RWPE2 (cell line): ENCODE data around the gene SPIB.

Experiments
- ATAC-seq: fragments of 200-7000 bp; cut with Tn5 transposase; 3 replicates; pipeline ENCODE4 v1.9.1; 2021; ENCODE audit warnings: low read depth
- DNase-seq: peaks from one replicate; pipeline ENCODE4 v3.0.0-alpha.2; 2020; ENCODE audit warnings: low spot score
- H3K27ac ChIP-seq: fragments of 450-650 bp; 2 replicates; pipeline ENCODE4 v1.5.1; 2017; ENCODE audit warnings: mild to moderate bottlenecking; ENCODE audit not compliant: poor library complexity, severe bottlenecking
- H3K27me3 ChIP-seq: fragments of 250-450 bp; sonication (Bioruptor Pico); 2 replicates; pipeline ENCODE4 v1.5.1; 2021; ENCODE audit warnings: mild to moderate bottlenecking, moderate library complexity; ENCODE audit not compliant: insufficient read depth, poor library complexity, severe bottlenecking
- H3K36me3 ChIP-seq: fragments of 250-450 bp; sonication (Bioruptor Pico); 2 replicates; pipeline ENCODE4 v1.5.1; 2020; ENCODE audit warnings: low read depth, mild to moderate bottlenecking, moderate library complexity
- H3K4me1 ChIP-seq: fragments of 250-450 bp; sonication (Bioruptor Pico); 2 replicates; pipeline ENCODE4 v1.5.1; 2021; ENCODE audit warnings: mild to moderate bottlenecking, moderate library complexity; ENCODE audit not compliant: insufficient read depth, poor library complexity, severe bottlenecking
- H3K4me3 ChIP-seq: fragments of 250-450 bp; sonication (Bioruptor Pico); 2 replicates; pipeline ENCODE4 v1.5.1; 2021; ENCODE audit warnings: mild to moderate bottlenecking, moderate library complexity; ENCODE audit not compliant: severe bottlenecking
- H3K9me3 ChIP-seq: fragments of 250-450 bp; sonication (Bioruptor Pico); 2 replicates; pipeline ENCODE4 v1.5.1; 2021; ENCODE audit warnings: mild to moderate bottlenecking, moderate library complexity; ENCODE audit not compliant: severe bottlenecking
- TF ChIP-seq, protein P1 (sequence below): fragments of 450-650 bp; IDR thresholded peaks from one replicate; pipeline ENCODE4 v1.5.1; 2017; ENCODE audit warnings: mild to moderate bottlenecking, moderate library complexity; ENCODE audit not compliant: poor library complexity, severe bottlenecking

The SPIB gene

DNA sequence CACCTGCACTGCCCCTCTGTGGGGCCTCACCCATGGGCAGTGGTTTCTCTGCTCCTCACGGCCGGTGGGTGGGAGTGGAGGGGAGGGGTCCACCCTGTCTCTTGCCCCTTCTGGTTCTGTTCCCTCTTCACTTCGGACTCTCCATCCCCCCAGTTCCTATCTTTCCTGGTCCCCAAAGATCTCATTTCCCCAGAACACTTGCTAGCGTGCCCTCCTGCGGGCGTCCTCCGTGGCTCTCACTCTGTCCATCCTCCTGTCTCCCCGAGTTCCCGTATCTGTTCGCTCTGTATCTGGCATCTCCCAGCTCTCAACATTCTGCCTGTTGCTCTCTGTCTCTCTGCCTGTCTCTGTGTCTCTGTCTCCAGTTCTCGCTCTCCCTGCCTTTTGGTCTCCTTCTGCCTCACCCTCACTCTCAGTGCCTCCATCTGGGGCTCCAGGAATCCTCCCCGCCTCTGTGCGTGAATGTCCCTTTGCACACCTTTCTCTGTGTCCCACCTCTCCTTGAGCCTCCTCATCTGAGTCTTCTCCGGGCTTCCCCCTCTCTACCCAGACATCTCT lies 363 bp downstream of the SPIB start:
- Histone ChIP-seq H3K4me3 (no peak overlapping the region), H3K27me3 (peaks cover 17% of the 10 kb centered on the region), H3K4me1 (no peaks in the 10 kb centered on the region), H3K27ac (no peak overlapping the region), H3K9me3 (no peaks in the 10 kb centered on the region), H3K36me3 (peaks cover 4% of the 10 kb centered on the region; the same call in 1 of the 2 replicates)
- DNase-seq (no peak), ATAC-seq (no peak)
- TF ChIP-seq, protein P1, sequence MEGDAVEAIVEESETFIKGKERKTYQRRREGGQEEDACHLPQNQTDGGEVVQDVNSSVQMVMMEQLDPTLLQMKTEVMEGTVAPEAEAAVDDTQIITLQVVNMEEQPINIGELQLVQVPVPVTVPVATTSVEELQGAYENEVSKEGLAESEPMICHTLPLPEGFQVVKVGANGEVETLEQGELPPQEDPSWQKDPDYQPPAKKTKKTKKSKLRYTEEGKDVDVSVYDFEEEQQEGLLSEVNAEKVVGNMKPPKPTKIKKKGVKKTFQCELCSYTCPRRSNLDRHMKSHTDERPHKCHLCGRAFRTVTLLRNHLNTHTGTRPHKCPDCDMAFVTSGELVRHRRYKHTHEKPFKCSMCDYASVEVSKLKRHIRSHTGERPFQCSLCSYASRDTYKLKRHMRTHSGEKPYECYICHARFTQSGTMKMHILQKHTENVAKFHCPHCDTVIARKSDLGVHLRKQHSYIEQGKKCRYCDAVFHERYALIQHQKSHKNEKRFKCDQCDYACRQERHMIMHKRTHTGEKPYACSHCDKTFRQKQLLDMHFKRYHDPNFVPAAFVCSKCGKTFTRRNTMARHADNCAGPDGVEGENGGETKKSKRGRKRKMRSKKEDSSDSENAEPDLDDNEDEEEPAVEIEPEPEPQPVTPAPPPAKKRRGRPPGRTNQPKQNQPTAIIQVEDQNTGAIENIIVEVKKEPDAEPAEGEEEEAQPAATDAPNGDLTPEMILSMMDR, result no peak

DNA sequence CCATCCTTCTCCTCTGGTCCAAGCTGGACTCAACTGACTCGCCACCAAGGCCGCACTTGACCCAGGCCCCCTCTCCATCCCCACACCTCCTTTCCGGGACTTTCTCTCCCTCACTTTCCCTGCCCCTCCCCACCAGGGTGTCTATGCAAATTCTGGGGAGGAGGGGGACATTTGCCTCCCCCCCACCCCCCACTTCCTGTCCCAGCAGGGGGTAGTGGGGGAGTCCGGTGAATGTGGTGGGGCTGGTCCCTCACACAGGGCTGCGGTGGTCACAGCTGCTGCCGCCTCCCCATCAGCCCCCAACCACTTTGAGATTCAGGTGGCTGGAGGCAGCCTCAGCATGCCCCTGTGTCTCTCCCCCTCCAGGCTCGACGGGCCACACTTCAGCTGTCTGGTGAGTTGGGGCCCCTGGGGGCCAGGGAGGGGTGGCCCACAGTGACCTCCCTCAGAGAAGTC lies 870 bp downstream of the SPIB start:
- TF ChIP-seq, protein P1, result no peak
- H3K4me1 ChIP-seq, result no peaks in the 10 kb centered on the region
- ATAC-seq, result no peak

DNA sequence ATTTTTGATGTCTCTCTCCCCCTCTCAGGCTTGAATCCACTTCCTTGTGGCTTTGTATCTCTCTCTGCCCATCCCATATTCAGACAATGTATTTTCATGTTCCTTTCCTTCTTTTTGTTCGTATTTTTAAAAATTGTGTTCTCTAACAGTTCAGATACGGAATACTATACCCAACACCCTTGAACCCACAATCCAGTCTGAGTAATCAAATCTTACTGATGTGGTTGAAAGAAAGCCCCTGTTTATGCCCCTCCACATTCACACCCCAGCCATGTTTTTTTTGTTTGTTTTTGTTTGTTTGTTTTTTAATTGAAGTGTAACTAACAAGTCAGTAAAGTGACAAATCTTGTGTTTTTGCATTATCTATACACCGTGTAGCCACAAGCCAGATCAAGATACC lies 1.4 kb downstream of the SPIB start:
- Histone ChIP-seq H3K27ac (no peak overlapping the region), H3K27me3 (peaks cover 17% of the 10 kb centered on the region), H3K4me1 (no peaks in the 10 kb centered on the region), H3K9me3 (no peaks in the 10 kb centered on the region), H3K36me3 (peaks cover 2% of the 10 kb centered on the region; the same call in 1 of the 2 replicates), H3K4me3 (no peak overlapping the region)
- DNase-seq (no peak), ATAC-seq (no peak)
- TF ChIP-seq, protein P1, result no peak

More for the DNA sequence above, 870 bp downstream of the SPIB start:
- no peak overlapping the region for H3K27ac ChIP-seq
- H3K36me3 ChIP-seq, result peaks cover 4% of the 10 kb centered on the region; the same call in 1 of the 2 replicates
- no peaks in the 10 kb centered on the region for H3K9me3 ChIP-seq
- peaks cover 17% of the 10 kb centered on the region for H3K27me3 ChIP-seq
- no peak overlapping the region for H3K4me3 ChIP-seq
- no peak for DNase-seq

DNA sequence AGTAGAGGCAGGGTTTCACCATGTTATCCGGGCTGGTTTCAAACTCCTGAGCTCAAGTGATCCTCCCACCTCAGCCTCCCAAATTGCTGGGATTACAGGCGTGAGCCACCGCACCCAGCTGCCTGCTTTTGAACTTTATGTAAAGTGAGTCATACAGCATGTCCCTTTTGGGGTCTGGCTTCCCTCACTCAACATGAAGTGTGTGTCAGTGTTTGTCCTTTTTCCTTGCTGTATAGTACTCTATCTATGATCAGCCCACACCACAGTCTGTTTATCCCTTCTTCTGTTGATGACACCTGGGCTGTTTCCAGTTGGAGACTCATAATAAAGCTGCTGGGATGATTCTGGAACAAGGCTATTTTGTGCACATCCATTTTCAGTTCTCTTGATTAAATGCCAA lies 2.1 kb downstream of the SPIB start:
- no peak overlapping the region for H3K4me3 ChIP-seq
- no peaks in the 10 kb centered on the region for H3K4me1 ChIP-seq
- ATAC-seq (no peak), DNase-seq (no peak)
- H3K36me3 ChIP-seq, result no peaks in the 10 kb centered on the region
- H3K9me3 ChIP-seq, result no peaks in the 10 kb centered on the region
- no peak overlapping the region for H3K27ac ChIP-seq
- TF ChIP-seq, protein P1, result no peak
- peaks cover 17% of the 10 kb centered on the region for H3K27me3 ChIP-seq
